Limb (tissue), 2 donors: ENCODE results near the gene TMEM145.
"Not testable (repeated sequence)": the region's sequence is repeated elsewhere in the genome, so short reads cannot be mapped to it uniquely, and the experiment has no call there.

Experiments used
- DNase-seq, 2 donors: peaks; one replicate each; pipeline ENCODE4 v3.0.0-alpha.2; 2016; ENCODE audit errors: extremely low spot score in 2 of 2

Gene TMEM145

GRCh38 chr19:42313840-42314755 lies 989 bp downstream of the TMEM145 start:
- no peak for DNase-seq

GRCh38 chr19:42315024-42315423 lies 1.9 kb downstream of the TMEM145 start:
- DNase-seq, result no peak

GRCh38 chr19:42316223-42317211 lies 3.4 kb downstream of the TMEM145 start:
- DNase-seq, result no peak

DNA sequence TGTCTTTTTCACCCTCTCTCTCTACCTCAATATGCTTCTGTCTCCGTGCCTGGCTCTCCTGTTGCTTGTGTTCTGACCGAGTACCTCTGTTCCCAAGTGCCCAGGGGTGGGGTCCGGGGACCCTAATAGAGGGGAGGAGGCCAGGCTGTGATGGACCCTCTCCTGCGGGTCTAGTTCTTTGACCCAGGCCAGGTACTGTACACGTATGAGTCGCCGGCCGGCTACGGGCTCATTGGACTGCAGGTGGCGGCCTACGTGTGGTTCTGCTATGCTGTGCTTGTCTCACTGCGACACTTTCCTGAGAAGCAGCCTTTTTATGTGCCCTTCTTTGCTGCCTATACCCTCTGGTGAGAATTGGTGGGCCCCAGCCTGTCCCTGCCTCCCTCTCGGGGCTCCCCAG lies 4.4 kb downstream of the TMEM145 start:
- no peak for DNase-seq

DNA sequence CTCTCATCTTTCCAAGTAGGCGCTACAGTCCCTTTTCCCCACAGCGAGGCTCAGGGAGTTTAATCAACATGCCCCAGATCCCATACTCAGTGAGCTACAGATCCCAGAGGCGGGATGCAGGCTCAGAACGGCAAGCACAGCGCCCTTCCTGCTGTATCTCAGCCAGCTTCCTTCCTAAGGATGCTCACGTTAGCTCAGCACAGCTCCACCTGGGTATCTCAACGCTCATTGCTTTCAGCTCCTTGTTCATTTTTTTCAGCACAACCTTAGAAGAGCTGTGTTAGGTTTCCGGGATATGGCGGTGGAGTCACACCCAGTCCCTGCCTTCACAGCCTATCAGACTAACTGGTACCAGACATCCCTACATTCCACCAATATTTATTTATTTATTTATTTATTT lies 9.2 kb downstream of the TMEM145 start:
- no peak for DNase-seq

DNA sequence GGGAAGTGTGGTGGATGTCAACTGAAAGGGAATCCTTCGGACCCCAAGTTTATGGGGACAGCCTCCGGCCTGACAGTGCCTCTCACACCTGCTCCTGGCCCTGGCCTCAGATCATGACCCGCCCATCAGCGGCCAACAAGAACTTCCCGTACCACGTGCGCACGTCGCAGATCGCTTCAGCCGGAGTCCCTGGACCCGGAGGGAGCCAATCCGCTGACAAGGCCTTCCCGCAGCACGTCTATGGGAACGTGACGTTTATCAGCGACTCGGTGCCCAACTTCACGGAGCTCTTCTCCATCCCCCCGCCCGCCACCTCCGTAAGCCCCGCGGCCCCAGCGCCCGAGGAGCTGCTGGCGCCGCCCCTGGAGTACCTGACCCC lies 10.4 kb downstream of the TMEM145 start:
- DNase-seq, result peak in 1 of 2 donors; percentile 40

GRCh38 chr19:42323852-42324654 lies 10.9 kb downstream of the TMEM145 start:
- peak in 1 of 2 donors; percentile 52 for DNase-seq

GRCh38 chr19:42324655-42325307 lies 11.7 kb downstream of the TMEM145 start:
- no peak for DNase-seq

GRCh38 chr19:42325308-42325895 lies 12.3 kb downstream of the TMEM145 start, which contains the start of gene MEGF8:
Gene MEGF8 (plus strand): TSS chr19:42325635. CDS start chr19:42326244, 609 bp downstream.
- DNase-seq, result peak; percentile 97 to 99

- peak in 1 of 2 donors; percentile 48 for DNase-seq
Observed at GRCh38 chr19:42325896-42326771, 13.0 kb downstream of the TMEM145 start.

DNA sequence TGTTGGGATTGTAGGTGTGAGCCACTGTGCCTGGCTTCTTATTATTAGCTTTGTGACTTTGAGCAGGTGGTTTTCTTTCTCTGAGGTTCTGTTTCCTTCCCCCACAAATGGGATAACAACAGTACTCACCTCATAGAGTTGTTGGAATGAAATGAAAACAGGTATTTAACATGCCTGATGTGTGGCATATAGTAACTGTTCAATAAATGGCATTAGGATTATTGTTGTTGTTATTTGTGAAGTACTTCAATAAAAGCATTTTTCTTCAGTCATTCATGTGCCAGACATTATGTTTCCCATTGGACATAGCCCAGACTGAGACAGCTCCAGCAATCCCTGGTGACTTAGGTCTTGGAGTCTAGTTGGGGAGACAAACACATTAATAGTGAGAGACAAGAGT lies 13.9 kb downstream of the TMEM145 start:
- DNase-seq, result no peak

DNA sequence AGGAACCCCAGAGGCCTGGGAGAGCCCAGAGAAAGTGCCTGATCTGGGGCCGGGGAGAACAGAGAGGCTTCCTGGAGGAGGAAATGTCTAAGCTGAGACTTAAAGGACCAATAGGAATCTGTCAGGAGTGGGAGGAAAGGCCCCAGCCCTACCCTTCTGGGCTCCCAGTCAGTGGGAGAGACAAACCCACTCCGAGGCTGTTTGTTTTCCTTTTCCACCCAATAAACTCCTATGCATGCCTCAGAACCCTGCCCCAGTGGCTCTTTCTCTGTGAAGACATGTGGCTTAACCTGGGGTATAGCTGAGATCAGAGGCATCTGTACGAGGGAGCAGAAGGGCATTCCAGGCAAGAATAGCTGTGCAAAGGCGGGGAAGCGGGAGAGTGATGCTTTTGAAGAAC lies 14.3 kb downstream of the TMEM145 start:
- DNase-seq, result no peak

GRCh38 chr19:42328106-42328505 lies 15.0 kb downstream of the TMEM145 start:
- no peak for DNase-seq

DNA sequence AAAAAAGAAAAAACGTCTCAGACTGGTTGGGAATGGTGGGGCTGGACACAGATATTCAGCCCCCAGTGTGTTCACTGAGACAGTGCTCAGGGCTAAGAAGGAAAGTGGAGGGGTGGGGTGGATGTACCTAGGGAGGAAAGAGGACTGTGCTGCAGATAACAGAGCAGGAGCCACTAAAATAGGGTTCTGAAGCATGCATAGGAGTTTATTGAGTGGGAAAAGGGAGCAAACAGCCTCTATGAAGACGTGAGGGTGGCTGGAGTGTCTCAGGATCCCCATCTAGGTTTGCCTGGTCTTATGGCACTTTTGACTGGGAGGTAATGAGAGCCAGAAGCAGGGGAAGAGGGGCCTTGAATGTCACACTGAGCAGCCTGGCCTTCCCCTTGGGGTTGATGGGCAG lies 15.7 kb downstream of the TMEM145 start:
- DNase-seq, result no peak

DNA sequence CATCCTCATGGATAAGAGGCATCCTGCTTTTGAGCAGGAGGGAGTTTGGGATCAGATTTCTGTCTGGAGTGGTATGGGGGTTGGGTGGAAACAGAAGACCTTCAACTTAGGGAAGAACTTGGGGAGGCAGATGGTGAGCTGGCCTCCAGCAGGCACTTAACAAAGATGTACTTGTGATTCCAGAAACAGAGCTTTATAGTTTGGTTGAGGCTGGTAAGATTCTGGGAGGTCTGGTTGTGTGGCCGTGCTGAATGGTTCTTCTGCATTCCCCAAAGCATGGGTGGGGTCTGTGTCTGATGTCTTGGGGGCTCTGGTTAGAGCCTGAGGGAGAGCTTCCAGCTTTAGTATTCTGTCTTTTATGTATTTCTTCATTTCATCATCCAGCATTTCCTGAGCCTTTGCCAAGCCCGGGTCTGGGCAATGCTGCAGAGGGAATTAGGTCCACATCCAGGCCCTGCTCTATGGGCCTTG lies 17.2 kb downstream of the TMEM145 start:
- DNase-seq, result no peak

DNA sequence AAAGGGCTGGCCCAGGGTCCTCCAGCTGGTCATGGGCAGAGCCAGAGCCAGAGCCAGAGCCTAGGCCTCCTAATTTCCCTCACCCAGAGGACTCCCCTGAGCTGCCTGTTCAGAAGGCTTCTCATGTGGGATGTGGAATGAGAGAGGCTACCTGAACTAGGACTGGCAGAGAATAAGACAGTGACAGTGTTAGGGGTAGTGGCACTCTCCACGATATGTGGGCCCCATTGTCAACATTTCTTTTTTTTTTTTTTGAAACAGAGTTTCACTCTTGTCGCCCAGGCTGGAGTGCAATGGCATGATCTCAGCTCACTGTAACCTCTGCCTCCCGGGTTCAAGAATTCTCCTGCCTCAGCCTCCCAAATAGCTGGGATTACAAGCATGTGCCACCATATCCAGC lies 18.2 kb downstream of the TMEM145 start:
- DNase-seq, result not testable (repeated sequence)

- no peak for DNase-seq
Observed at GRCh38 chr19:42332059-42332458, 18.9 kb downstream of the TMEM145 start.

DNA sequence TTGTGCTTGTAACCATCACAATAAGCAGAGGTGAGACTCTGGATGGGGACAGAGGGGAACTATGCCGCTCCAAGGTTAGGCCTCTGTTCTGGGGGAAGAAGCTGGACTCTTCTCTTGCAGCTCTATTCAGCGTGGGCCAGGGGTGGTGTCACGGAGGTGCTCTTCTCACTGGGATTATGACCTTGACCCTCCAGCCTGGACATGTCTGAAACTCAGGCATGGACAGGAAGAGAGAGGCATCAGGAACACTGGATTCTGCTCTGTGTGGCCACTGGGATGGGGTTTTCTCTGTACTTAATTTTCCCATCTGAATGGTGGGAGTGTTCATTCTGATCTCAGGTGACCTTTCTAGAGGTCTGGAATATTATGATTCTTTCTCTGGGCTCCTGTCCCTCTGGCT lies 19.9 kb downstream of the TMEM145 start:
- DNase-seq, result no peak
